H9 (cell line): Measurements from ENCODE around the gene GOT1. TPM values are rescaled to one million over a fixed set of nuclear protein-coding genes. Genes with fewer than 3 reads are reported as not detected.

ENCODE experiments used
- DNase-seq: peaks from one replicate; pipeline ENCODE4 v3.0.0-alpha.2; 2017
- H2AFZ ChIP-seq: one replicate; pipeline ENCODE4 v1.6.1; 2013; ENCODE audit warnings: mild to moderate bottlenecking, low read length, control low read depth, moderate library complexity
- H2AK5ac ChIP-seq: 2 replicates; pipeline ENCODE4 v1.6.1; 2013; ENCODE audit warnings: low read length, control low read depth, mixed read lengths; ENCODE audit not compliant: insufficient read length
- H2BK120ac ChIP-seq: one replicate; pipeline ENCODE4 v1.6.1; 2013; ENCODE audit warnings: low read depth, mild to moderate bottlenecking, low read length, control low read depth, inconsistent platforms; ENCODE audit not compliant: poor library complexity, severe bottlenecking
- H2BK12ac ChIP-seq: 2 replicates; pipeline ENCODE4 v1.6.1; 2013; ENCODE audit warnings: low read length, control low read depth, mixed read lengths, low read depth; ENCODE audit not compliant: insufficient read length
- H2BK15ac ChIP-seq: 2 replicates; pipeline ENCODE4 v1.6.1; 2013; ENCODE audit warnings: low read depth, low read length, control low read depth
- H2BK20ac ChIP-seq: one replicate; pipeline ENCODE4 v1.6.1; 2013; ENCODE audit warnings: low read depth, mild to moderate bottlenecking, low read length, control low read depth, inconsistent platforms; ENCODE audit not compliant: poor library complexity, severe bottlenecking
- H2BK5ac ChIP-seq: 2 replicates; pipeline ENCODE4 v1.6.1; 2013; ENCODE audit warnings: low read length, control low read depth, mixed read lengths; ENCODE audit not compliant: insufficient read length
- H3K14ac ChIP-seq: 2 replicates; pipeline ENCODE4 v1.6.1; 2013; ENCODE audit warnings: low read length, control low read depth; ENCODE audit not compliant: insufficient read depth
- H3K18ac ChIP-seq: 2 replicates; pipeline ENCODE4 v1.6.1; 2013; ENCODE audit warnings: low read depth, mild to moderate bottlenecking, mixed read lengths, low read length, control low read depth; ENCODE audit not compliant: insufficient read length
- H3K23ac ChIP-seq: 2 replicates; pipeline ENCODE4 v1.6.1; 2013; ENCODE audit warnings: low read length, control low read depth, mixed read lengths, low read depth; ENCODE audit not compliant: insufficient read length
- H3K23me2 ChIP-seq: 2 replicates; pipeline ENCODE4 v1.6.1; 2013; ENCODE audit warnings: low read depth, mild to moderate bottlenecking, mixed read lengths, low read length, control low read depth; ENCODE audit not compliant: insufficient read length, poor library complexity, severe bottlenecking
- H3K27ac ChIP-seq: 2 replicates; pipeline ENCODE4 v1.5.1; 2013; ENCODE audit warnings: low read length, control low read depth, mixed read lengths, low read depth; ENCODE audit not compliant: insufficient read length
- H3K27me3 ChIP-seq: 2 replicates; pipeline ENCODE4 v1.6.1; 2013; ENCODE audit warnings: low read length, control low read depth, inconsistent platforms; ENCODE audit not compliant: insufficient read depth
- H3K4ac ChIP-seq: 2 replicates; pipeline ENCODE4 v1.6.1; 2013; ENCODE audit warnings: low read depth, mild to moderate bottlenecking, control low read depth, inconsistent platforms, low read length, moderate library complexity
- H3K4me1 ChIP-seq: 2 replicates; pipeline ENCODE4 v1.6.1; 2013; ENCODE audit warnings: low read length, control low read depth, inconsistent platforms; ENCODE audit not compliant: insufficient read depth
- H3K4me2 ChIP-seq: 2 replicates; pipeline ENCODE4 v1.6.1; 2013; ENCODE audit warnings: low read length, control low read depth, mixed read lengths; ENCODE audit not compliant: insufficient read length, insufficient read depth
- H3K56ac ChIP-seq: 2 replicates; pipeline ENCODE4 v1.6.1; 2013; ENCODE audit warnings: low read depth, mild to moderate bottlenecking, mixed read lengths, low read length, control low read depth; ENCODE audit not compliant: insufficient read length
- H3K79me1 ChIP-seq: 2 replicates; pipeline ENCODE4 v1.6.1; 2013; ENCODE audit warnings: low read depth, mild to moderate bottlenecking, moderate library complexity, low read length, control low read depth, inconsistent platforms; ENCODE audit not compliant: insufficient read depth, poor library complexity, severe bottlenecking
- H3K79me2 ChIP-seq: 2 replicates; pipeline ENCODE4 v1.6.1; 2013; ENCODE audit warnings: low read length, control low read depth, inconsistent platforms; ENCODE audit not compliant: insufficient read depth
- H3K9ac ChIP-seq: 2 replicates; pipeline ENCODE4 v1.6.1; 2013; ENCODE audit warnings: low read length, control low read depth, mixed read lengths; ENCODE audit not compliant: insufficient read length; ENCODE audit errors: extremely low read depth
- H3K9me3 ChIP-seq: one replicate; pipeline ENCODE4 v1.6.1; 2013; ENCODE audit warnings: low read depth, low read length, inconsistent platforms; ENCODE audit not compliant: control insufficient read depth
- H3T11ph ChIP-seq: one replicate; pipeline ENCODE4 v1.6.1; 2013; ENCODE audit warnings: mild to moderate bottlenecking, low read length, control low read depth, inconsistent platforms
- H4K20me1 ChIP-seq: one replicate; pipeline ENCODE4 v1.6.1; 2013; ENCODE audit not compliant: control insufficient read depth, insufficient read length, insufficient read depth
- H4K5ac ChIP-seq: 2 replicates; pipeline ENCODE4 v1.6.1; 2013; ENCODE audit warnings: low read depth, mild to moderate bottlenecking, mixed read lengths, low read length, control low read depth; ENCODE audit not compliant: insufficient read length
- H4K8ac ChIP-seq: replicated peaks from 2 replicates; pipeline ENCODE4 v1.6.1; 2013; ENCODE audit warnings: low read length, control low read depth, mixed read lengths, low read depth; ENCODE audit not compliant: insufficient read length
- H4K91ac ChIP-seq: 2 replicates; pipeline ENCODE4 v1.6.1; 2013; ENCODE audit warnings: low read depth, mild to moderate bottlenecking, moderate library complexity, mixed read lengths, low read length, control low read depth; ENCODE audit not compliant: insufficient read length
- H3K27ac Mint-ChIP-seq, 3 experiments: 2 replicates in 2 of 3; 3 replicates in 1 of 3; pipeline ENCODE4 v1.8.0; 2020 to 2021; ENCODE audit warnings: mixed read lengths in 3 of 3, mild to moderate bottlenecking in 1 of 3, moderate library complexity in 1 of 3
- H3K27me3 Mint-ChIP-seq: 2 replicates; pipeline ENCODE4 v1.8.0; 2021; ENCODE audit warnings: low read depth, mild to moderate bottlenecking, moderate library complexity, mixed read lengths
- H3K36me3 Mint-ChIP-seq, 3 experiments: 2 replicates in 2 of 3; 3 replicates in 1 of 3; pipeline ENCODE4 v1.8.0; 2020 to 2021; ENCODE audit warnings: low read depth in 3 of 3, mixed read lengths in 3 of 3; ENCODE audit not compliant: insufficient read depth in 1 of 3
- H3K4me1 Mint-ChIP-seq, 2 experiments: 2 replicates each; pipeline ENCODE4 v1.8.0; 2020; ENCODE audit warnings: mixed read lengths in 2 of 2
- H3K4me3 Mint-ChIP-seq, 2 experiments: 2 replicates in 1 of 2; 3 replicates in 1 of 2; pipeline ENCODE4 v1.8.0; 2020 to 2021; ENCODE audit warnings: mild to moderate bottlenecking in 2 of 2, mixed read lengths in 2 of 2, moderate library complexity in 1 of 2
- H3K9me3 Mint-ChIP-seq, 2 experiments: 2 replicates in 1 of 2; 3 replicates in 1 of 2; pipeline ENCODE4 v1.8.0; 2020; ENCODE audit warnings: mild to moderate bottlenecking in 2 of 2, mixed read lengths in 2 of 2, moderate library complexity in 1 of 2
- CTCF ChIP-seq: fragments of 200-600 bp; sonication (generic); conservative IDR thresholded peaks from 3 replicates; pipeline ENCODE4 v1.8.0; 2021; ENCODE audit warnings: antibody characterized with exemption, mild to moderate bottlenecking
- WGBS: extraction: QIAGEN DNeasy Blood & Tissue Kit; methylation state at CpG from one replicate; pipeline ENCODE4 v1.1.7; 2013; ENCODE audit warnings: missing lambda C conversion rate, low lambda C conversion rate, mixed read lengths; ENCODE audit not compliant: insufficient read length; ENCODE audit errors: extremely low coverage; 5-methylcytosine and 5-hydroxymethylcytosine counted together
- total RNA-seq: library from RNA; stranded (reverse); gene quantifications from 2 replicates; pipeline ENCODE4 v1.2.1, GENCODE V29; 2021

GOT1 gene
- total RNA-seq, 1 experiment from 2014 or later = 43.3 TPM

- H3K23me2 ChIP-seq = no peaks in the 10 kb centered on the region
- no peak overlapping the region for H3K9ac ChIP-seq
- no peak overlapping the region for H3K27ac ChIP-seq
- no peak overlapping the region for H4K5ac ChIP-seq
- H3K9me3 ChIP-seq = no peaks in the 10 kb centered on the region
- no peak overlapping the region for H3K23ac ChIP-seq
- WGBS = no CpG with 5 or more reads among the region's 2 CpGs
- H3K79me1 ChIP-seq = no peaks in the 10 kb centered on the region
- no peak overlapping the region for H3K27ac Mint-ChIP-seq
- no peaks in the 10 kb centered on the region for H3K36me3 Mint-ChIP-seq
- DNase-seq = no peak
- no peaks in the 10 kb centered on the region for H3K4me1 ChIP-seq
- TF ChIP-seq CTCF = no peak
- H2BK20ac ChIP-seq = no peak overlapping the region
- H2AK5ac ChIP-seq = no peak overlapping the region
- no peak overlapping the region for H3K4me3 Mint-ChIP-seq
- H2BK120ac ChIP-seq = no peak overlapping the region
- no peaks in the 10 kb centered on the region for H3K9me3 Mint-ChIP-seq
- no peak overlapping the region for H3K14ac ChIP-seq
- H3K27me3 ChIP-seq = no peaks in the 10 kb centered on the region
- H3K4me2 ChIP-seq = no peak overlapping the region
- no peak overlapping the region for H2BK15ac ChIP-seq
- H3T11ph ChIP-seq = no peak overlapping the region
- H3K4me1 Mint-ChIP-seq = peaks cover 4 to 11% of the 10 kb centered on the region in 2 experiments
- no peak overlapping the region for H3K4ac ChIP-seq
- no peak overlapping the region for H3K18ac ChIP-seq
- no peak overlapping the region for H4K8ac ChIP-seq
- no peak overlapping the region for H2AFZ ChIP-seq
- peaks cover 26% of the 10 kb centered on the region for H3K27me3 Mint-ChIP-seq
- H4K91ac ChIP-seq = no peak overlapping the region
- H2BK5ac ChIP-seq = no peak overlapping the region
- H3K79me2 ChIP-seq = no peaks in the 10 kb centered on the region
- no peak overlapping the region for H2BK12ac ChIP-seq
- no peak overlapping the region for H3K56ac ChIP-seq
- no peaks in the 10 kb centered on the region for H4K20me1 ChIP-seq
These were observed 26.5 kb upstream of the GOT1 start for GRCh38 chr10:99456931-99457288.
